ENCODE measurements around the gene KLHL26. TPM values are rescaled to one million over a fixed set of nuclear protein-coding genes. Genes with fewer than 3 reads are reported as not detected.

The KLHL26 gene
- total RNA-seq, 2 experiments from 2014 or later: 13.7 to 19.0 TPM

DNA sequence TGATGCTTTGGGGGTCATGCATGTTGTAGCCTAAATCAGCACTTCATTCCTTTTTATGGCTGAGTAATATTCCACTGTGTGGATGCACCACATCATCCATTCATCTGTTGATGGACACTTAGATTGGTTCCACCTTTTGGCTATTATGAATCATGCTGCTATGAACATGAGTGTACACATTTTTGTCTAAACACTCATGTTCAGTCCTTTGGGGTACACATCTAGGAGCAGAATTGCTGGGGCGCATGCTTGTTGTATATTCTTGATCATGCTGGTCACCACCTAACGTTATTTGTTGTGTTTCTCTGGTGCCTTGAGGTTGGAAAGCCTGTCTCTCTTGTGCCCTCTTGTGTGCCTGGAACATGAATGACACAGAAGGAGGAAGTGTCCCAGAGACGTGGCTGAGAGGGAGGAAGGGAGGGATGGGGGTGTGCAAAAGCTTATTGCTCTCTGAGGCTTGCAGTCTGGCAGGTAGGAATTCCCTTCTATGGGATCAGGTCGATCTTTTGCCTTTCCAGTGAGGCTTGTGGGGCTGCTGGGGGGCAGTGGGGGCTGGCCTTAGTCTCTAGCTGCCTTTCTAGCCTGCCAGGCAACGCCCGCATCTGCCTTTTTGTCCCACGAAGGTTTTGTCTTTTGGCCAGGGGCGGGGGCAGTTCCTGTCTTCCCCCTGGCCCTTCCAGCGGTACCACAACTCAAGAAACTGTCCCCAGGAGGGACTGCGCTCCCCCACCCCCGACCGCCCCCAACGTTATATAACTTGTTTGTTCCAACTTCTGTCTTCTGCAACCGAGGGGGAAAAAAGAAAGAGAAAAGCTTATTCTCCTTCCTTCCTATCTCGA, 7.6 kb downstream of the KLHL26 start:
- H3K27ac Mint-ChIP-seq: no peak overlapping the region

DNA sequence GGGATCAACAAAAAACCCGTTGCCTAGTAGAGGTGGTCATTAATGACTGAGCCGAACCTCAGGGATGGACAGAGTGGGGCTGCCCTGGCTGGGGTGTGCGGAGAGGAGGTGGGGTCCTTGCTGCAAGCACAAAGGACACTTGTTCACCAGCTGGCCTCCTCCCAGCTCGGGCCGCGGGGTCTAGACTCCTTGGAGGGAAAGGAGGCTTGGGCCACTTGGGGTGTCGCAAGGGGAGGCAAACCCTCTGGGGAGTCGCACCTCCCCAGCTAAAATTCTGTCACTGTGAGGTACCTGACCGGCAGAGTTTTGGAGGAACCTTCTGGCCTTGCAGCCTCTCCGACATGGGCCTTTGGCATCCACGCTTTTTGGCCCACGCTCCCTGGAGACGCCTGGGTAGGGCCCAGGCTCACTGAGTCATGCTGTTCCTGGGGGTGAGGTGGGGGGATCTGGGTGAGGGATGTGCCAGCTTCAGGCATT, 8.2 kb downstream of the KLHL26 start:
- intact Hi-C loops (cut with DNase I, micrococcal nuclease): no loop called here
- H3K27ac Mint-ChIP-seq: no peak overlapping the region
- H3K36me3 Mint-ChIP-seq (ENCODE audit: low read depth): no peaks in the 10 kb centered on the region
- ChIA-PET CTCF (no interaction called here), POLR2A (no interaction called here)
- no peak overlapping the region for H3K27ac ChIP-seq (ENCODE audit: low read depth in 1 of 2, low read length in 2 of 2)
- no peaks in the 10 kb centered on the region for H3K27me3 ChIP-seq (ENCODE audit: control insufficient read depth in 1 of 2, insufficient read depth in 2 of 2, low read length in 2 of 2)
- DNase-seq: no peak
- TF ChIP-seq, protein P1, sequence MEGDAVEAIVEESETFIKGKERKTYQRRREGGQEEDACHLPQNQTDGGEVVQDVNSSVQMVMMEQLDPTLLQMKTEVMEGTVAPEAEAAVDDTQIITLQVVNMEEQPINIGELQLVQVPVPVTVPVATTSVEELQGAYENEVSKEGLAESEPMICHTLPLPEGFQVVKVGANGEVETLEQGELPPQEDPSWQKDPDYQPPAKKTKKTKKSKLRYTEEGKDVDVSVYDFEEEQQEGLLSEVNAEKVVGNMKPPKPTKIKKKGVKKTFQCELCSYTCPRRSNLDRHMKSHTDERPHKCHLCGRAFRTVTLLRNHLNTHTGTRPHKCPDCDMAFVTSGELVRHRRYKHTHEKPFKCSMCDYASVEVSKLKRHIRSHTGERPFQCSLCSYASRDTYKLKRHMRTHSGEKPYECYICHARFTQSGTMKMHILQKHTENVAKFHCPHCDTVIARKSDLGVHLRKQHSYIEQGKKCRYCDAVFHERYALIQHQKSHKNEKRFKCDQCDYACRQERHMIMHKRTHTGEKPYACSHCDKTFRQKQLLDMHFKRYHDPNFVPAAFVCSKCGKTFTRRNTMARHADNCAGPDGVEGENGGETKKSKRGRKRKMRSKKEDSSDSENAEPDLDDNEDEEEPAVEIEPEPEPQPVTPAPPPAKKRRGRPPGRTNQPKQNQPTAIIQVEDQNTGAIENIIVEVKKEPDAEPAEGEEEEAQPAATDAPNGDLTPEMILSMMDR (IDR thresholded peaks at IDR 0.05): no peak
- H3K36me3 ChIP-seq (ENCODE audit: insufficient read depth, low read length): peaks cover 7% of the 10 kb centered on the region
- peaks cover 10% of the 10 kb centered on the region for H3K4me1 ChIP-seq (ENCODE audit: insufficient read depth, low read length)
- H3K4me1 Mint-ChIP-seq (ENCODE audit: low read depth): peaks cover 26% of the 10 kb centered on the region
- no peaks in the 10 kb centered on the region for H3K9me3 ChIP-seq (ENCODE audit: control insufficient read depth in 1 of 2, insufficient read depth in 1 of 2, low read length in 2 of 2)
- H3K4me3 ChIP-seq (ENCODE audit: low read length): no peak overlapping the region
- H3K4me3 Mint-ChIP-seq: no peak overlapping the region
- H3K27me3 Mint-ChIP-seq: no peaks in the 10 kb centered on the region
- no peak for ATAC-seq (ENCODE audit: poor library complexity)
- H3K9me3 Mint-ChIP-seq: no peaks in the 10 kb centered on the region

More for the DNA sequence above, 7.6 kb downstream of the KLHL26 start:
- TF ChIP-seq, protein P1 (IDR thresholded peaks at IDR 0.05): no peak
- peaks cover 10% of the 10 kb centered on the region for H3K4me1 ChIP-seq (ENCODE audit: insufficient read depth, low read length)
- peak in 1 of 14 experiments; percentile 36 for DNase-seq
- H3K36me3 ChIP-seq (ENCODE audit: insufficient read depth, low read length): peaks cover 3% of the 10 kb centered on the region
- H3K4me3 ChIP-seq (ENCODE audit: low read length): no peak overlapping the region
- CTCF ChIA-PET: no interaction called here
- Mint-ChIP-seq H3K4me1 (ENCODE audit: low read depth) (peaks cover 19% of the 10 kb centered on the region), H3K9me3 (no peaks in the 10 kb centered on the region), H3K27me3 (no peaks in the 10 kb centered on the region), H3K36me3 (ENCODE audit: low read depth) (no peaks in the 10 kb centered on the region), H3K4me3 (no peak overlapping the region)
- intact Hi-C loops (cut with DNase I, micrococcal nuclease): no loop called here
- H3K27ac ChIP-seq (ENCODE audit: low read depth in 1 of 2, low read length in 2 of 2): no peak overlapping the region
- no peaks in the 10 kb centered on the region for H3K9me3 ChIP-seq (ENCODE audit: control insufficient read depth in 1 of 2, insufficient read depth in 1 of 2, low read length in 2 of 2)
- no peaks in the 10 kb centered on the region for H3K27me3 ChIP-seq (ENCODE audit: control insufficient read depth in 1 of 2, insufficient read depth in 2 of 2, low read length in 2 of 2)
- no peak for ATAC-seq (ENCODE audit: poor library complexity)
- POLR2A ChIA-PET: no interaction called here

DNA sequence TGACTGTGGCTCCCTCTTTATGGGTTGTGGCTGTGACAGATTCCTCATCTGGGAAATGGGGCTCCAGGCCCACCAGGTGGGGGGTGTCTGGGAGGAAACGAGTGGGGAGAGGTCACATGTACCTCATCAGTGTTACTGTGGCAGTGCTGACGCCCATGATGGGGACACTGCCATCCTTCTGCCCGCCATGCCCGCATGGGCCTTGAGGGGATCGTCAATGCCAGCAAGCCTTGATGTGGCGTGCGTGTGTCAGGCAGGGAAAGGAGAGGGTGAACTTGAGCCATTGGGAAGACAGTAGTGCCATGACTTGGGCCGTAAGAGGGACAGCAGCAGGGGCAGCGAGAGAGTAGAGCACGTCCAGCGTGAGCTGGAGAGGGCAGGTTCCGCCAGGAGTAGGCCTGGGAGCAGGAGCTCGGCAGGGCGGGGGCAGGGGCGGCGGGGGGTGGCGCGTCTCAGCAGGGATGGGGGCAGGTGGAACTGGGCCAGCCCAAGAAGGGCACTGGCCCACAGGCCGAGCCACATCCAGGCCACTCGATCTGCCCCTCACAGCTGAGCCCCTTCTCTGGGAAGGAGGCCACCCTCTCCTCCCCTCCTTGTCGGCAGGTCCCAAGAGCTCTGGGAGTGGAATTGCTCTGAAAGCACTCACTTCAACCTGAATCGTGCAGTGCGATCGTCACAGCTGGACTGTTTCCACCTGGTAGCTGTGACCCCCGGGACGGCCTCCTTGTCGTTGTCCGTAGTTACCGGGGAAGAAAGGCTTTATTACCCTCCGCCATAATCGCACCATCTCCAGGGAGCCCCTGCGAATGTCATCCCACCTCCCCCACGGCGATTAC, 9.9 kb downstream of the KLHL26 start:
- H3K9me3 ChIP-seq (ENCODE audit: control insufficient read depth in 1 of 2, insufficient read depth in 1 of 2, low read length in 2 of 2): no peaks in the 10 kb centered on the region
- H3K27me3 Mint-ChIP-seq: no peaks in the 10 kb centered on the region
- no peak overlapping the region for H3K27ac Mint-ChIP-seq
- no peaks in the 10 kb centered on the region for H3K9me3 Mint-ChIP-seq
- H3K27ac ChIP-seq (ENCODE audit: low read depth in 1 of 2, low read length in 2 of 2): no peak overlapping the region
- no peaks in the 10 kb centered on the region for H3K27me3 ChIP-seq (ENCODE audit: control insufficient read depth in 1 of 2, insufficient read depth in 2 of 2, low read length in 2 of 2)
- H3K36me3 Mint-ChIP-seq (ENCODE audit: low read depth): no peaks in the 10 kb centered on the region
- no peak overlapping the region for H3K4me3 ChIP-seq (ENCODE audit: low read length)
- H3K4me1 Mint-ChIP-seq (ENCODE audit: low read depth): peaks cover 28% of the 10 kb centered on the region
- H3K4me1 ChIP-seq (ENCODE audit: insufficient read depth, low read length): peaks cover 10% of the 10 kb centered on the region
- TF ChIP-seq, protein P1 (IDR thresholded peaks at IDR 0.05): no peak
- DNase-seq: no peak
- ATAC-seq (ENCODE audit: poor library complexity): no peak
- ChIA-PET POLR2A (no interaction called here), CTCF (no interaction called here)
- no peak overlapping the region for H3K4me3 Mint-ChIP-seq
- peaks cover 7% of the 10 kb centered on the region for H3K36me3 ChIP-seq (ENCODE audit: insufficient read depth, low read length)
- intact Hi-C loops (cut with DNase I, micrococcal nuclease): no loop called here
